Right lobe of liver (tissue), 6 donors: ENCODE results near the gene RAD54L. TPM values are rescaled to one million over a fixed set of nuclear protein-coding genes. Genes with fewer than 3 reads are reported as not detected.

ENCODE experiments used
- ATAC-seq, 4 donors: fragments of 200-7000 bp; cut with Tn5 transposase; one replicate each; pipeline ENCODE4 v1.9.1; 2020; ENCODE audit warnings: mild to moderate bottlenecking in 4 of 4, moderate library complexity in 4 of 4
- DNase-seq, 3 donors: peaks; one replicate each; pipeline ENCODE4 v3.0.0-alpha.2; 2020
- H3K27ac ChIP-seq, 3 donors: fragments of 200-600 bp; one replicate each; pipeline ENCODE4 v1.8.0; 2022
- H3K27me3 ChIP-seq, 2 donors: fragments of 200-600 bp; one replicate each; pipeline ENCODE4 v1.8.0; 2022
- H3K36me3 ChIP-seq, 4 donors: fragments of 200-600 bp; sonication (generic) in 1 of 4; one replicate each; pipeline versions ENCODE4 v1.5.1 to v1.8.0; 2017 to 2022; ENCODE audit warnings: control low read depth in 1 of 4
- H3K4me1 ChIP-seq, 4 donors: fragments of 200-600 bp; sonication (generic) in 1 of 4; one replicate each; pipeline versions ENCODE4 v1.5.1 to v1.8.0; 2017 to 2022; ENCODE audit warnings: control low read depth in 1 of 4
- H3K4me3 ChIP-seq, 3 donors: fragments of 200-600 bp; one replicate each; pipeline ENCODE4 v1.8.0; 2022
- H3K9me3 ChIP-seq, 4 donors: fragments of 200-600 bp; sonication (generic) in 1 of 4; one replicate each; pipeline versions ENCODE4 v1.5.1 to v1.8.0; 2017 to 2022; ENCODE audit warnings: control low read depth in 1 of 4
- POLR2A ChIP-seq: fragments of 450-650 bp; IDR thresholded peaks from one replicate; pipeline ENCODE4 v1.6.1; 2017; ENCODE audit warnings: antibody characterized with exemption, mild to moderate bottlenecking
- WGBS: methylation state at CpG from one replicate; pipeline ENCODE4 v1.1.6; 2018; ENCODE audit warnings: low coverage, low lambda C conversion rate; ENCODE audit not compliant: insufficient coverage; ENCODE audit errors: missing lambda C conversion rate; 5-methylcytosine and 5-hydroxymethylcytosine counted together
- intact Hi-C, 2 donors: fragments of 100-400 bp; cut with DNase I; formaldehyde crosslinking; loops; one replicate each; pipeline versions ENCODE4 v1.11.2 to v1.14.1; 2022
- total RNA-seq, 6 experiments: library from RNA; depleted of rRNA in 2 of 6; stranded (reverse); fragments of >200 nt in 2 of 6; fragmentation: NEBNext Ultra II Directional in 3 of 6; extraction: Animal tissue kit (Norgen Biotek cat#: 25700) in 3 of 6; gene quantifications; one replicate each; pipeline versions ENCODE4 v1.1.0 to v1.2.4, GENCODE V29; 2016 to 2023
- TF ChIP-seq, protein P1 (sequence below), 4 donors: fragments of 200-600 bp in 3 of 4; fragments of 450-650 bp in 1 of 4; IDR thresholded peaks; one replicate each; pipeline versions ENCODE4 v1.5.1 to v1.8.0; 2016 to 2022; ENCODE audit warnings: antibody characterized with exemption in 4 of 4, mild to moderate bottlenecking in 2 of 4
- donor health status: DM: no; HTN: yes; CAD: no.
- donor health status: DM: no; HTN: no; CAD: no.
- donor health status: DM: no; HTN: no; CAD: no.
- donor health status: DM: no; HTN: yes; CAD: no.
- donor health status: DM: no; HTN: yes; CAD: no.

RAD54L gene
- total RNA-seq, 6 experiments from 2014 or later: 0.27 to 2.5 (median 0.70) TPM

DNA sequence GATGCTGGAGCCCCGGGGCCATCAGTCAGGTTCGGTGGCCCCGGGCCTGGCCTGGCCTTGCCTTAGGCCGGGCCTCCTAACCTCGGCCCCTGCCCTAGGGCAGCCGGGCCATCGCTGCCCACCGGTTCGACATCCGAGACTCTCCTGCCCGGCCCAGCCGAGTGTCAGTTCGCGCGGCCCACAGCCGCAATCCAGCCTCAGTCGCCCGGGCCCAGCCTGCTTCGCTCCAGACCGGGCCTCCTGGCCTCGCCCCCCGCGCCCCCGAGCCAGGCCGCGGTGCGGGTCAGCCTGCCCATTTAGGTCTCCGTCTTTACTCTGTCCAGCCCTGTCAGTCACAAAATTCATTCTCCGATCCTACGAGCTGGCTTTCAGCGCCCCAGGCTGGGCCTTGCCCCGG lies 55.1 kb downstream of the RAD54L start:
- peak; percentile 45 to 59 (median 54) for DNase-seq
- TF ChIP-seq, protein P1, sequence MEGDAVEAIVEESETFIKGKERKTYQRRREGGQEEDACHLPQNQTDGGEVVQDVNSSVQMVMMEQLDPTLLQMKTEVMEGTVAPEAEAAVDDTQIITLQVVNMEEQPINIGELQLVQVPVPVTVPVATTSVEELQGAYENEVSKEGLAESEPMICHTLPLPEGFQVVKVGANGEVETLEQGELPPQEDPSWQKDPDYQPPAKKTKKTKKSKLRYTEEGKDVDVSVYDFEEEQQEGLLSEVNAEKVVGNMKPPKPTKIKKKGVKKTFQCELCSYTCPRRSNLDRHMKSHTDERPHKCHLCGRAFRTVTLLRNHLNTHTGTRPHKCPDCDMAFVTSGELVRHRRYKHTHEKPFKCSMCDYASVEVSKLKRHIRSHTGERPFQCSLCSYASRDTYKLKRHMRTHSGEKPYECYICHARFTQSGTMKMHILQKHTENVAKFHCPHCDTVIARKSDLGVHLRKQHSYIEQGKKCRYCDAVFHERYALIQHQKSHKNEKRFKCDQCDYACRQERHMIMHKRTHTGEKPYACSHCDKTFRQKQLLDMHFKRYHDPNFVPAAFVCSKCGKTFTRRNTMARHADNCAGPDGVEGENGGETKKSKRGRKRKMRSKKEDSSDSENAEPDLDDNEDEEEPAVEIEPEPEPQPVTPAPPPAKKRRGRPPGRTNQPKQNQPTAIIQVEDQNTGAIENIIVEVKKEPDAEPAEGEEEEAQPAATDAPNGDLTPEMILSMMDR (IDR thresholded peaks at IDR 0.05): no peak
- no peak for TF ChIP-seq POLR2A
- intact Hi-C loops: no loop called here
- ATAC-seq: peak; percentile 19 to 45 (median 28)
- WGBS: no CpG with 5 or more reads among the region's 32 CpGs
- H3K36me3 ChIP-seq: peaks cover 0 to 5% (median 2%) of the 10 kb centered on the region in 4 donors
- H3K27ac ChIP-seq: peak overlapping the region; percentile 88 to 97 (median 91)
- H3K27me3 ChIP-seq: no peaks in the 10 kb centered on the region
- H3K4me1 ChIP-seq: peaks cover 0 to 23% (median 8%) of the 10 kb centered on the region in 4 donors
- peak overlapping the region; percentile 83 to 96 (median 86) for H3K4me3 ChIP-seq
- H3K9me3 ChIP-seq: no peaks in the 10 kb centered on the region

DNA sequence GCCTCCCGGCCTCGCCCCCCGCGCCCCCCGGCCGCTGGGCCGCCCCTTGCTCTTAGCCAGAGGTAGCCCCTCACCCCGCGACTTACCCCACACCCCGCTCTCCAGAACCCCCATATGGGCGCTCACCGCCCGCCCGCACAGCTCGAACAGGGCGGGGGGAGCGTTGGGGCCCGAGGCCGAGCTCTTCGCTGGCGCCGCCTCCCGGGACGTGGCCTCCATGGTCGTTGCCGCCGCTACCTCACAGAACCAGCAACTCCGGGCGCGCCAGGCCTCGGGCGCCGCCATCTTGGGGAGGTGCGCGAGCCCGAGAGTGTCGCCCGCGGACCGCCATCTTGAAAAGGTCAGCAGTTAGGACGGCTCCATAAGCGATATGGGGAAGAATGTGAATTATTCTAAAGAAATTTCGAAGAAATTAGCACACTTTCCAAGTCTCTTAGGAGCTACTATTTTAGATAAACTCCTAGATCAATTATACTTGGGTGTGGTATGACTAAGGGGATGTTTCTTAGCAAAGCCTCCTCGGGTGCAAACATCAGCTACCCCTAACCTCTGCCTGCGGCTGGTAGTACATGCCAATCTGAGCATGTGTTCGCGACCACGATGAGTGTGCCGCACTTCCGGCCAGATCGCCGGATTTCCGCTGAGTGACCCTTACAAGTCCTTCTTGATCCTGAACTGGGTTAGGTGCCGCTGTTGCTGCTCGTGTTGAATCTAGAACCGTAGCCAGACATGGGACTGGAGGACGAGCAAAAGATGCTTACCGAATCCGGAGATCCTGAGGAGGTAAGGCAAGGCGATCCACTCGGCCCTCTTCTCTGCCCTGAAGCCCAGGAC lies 55.7 kb downstream of the RAD54L start, which contains the start of the genes LRRC41 and UQCRH:
Gene LRRC41, minus strand, starts transcription at position 579 of the 834 bp plus-strand sequence. Its CDS starts 294 bp downstream, at position 285.
Gene UQCRH, plus strand, starts transcription at position 661 of the 834 bp plus-strand sequence. Its CDS starts 69 bp downstream, at position 730.
- H3K4me1 ChIP-seq: peaks cover 0 to 23% (median 8%) of the 10 kb centered on the region in 4 donors
- peak within 1 kb of the TSS; percentile 83 to 96 (median 86) for H3K4me3 ChIP-seq
- DNase-seq (peak; percentile 93 to 96 (median 96)), ATAC-seq (peak; percentile 88 to 92 (median 90))
- intact Hi-C loops: no loop called here
- no peaks in the 10 kb centered on the region for H3K27me3 ChIP-seq
- 1% methylated on average over 15 of the region's 61 CpGs for WGBS
- H3K27ac ChIP-seq: peak within 1 kb of the TSS; percentile 88 to 97 (median 91)
- H3K36me3 ChIP-seq: no peaks in the 10 kb centered on the region
- peak; percentile 92 for TF ChIP-seq POLR2A
- TF ChIP-seq, protein P1 (IDR thresholded peaks at IDR 0.05): no peak
- H3K9me3 ChIP-seq: no peaks in the 10 kb centered on the region

DNA sequence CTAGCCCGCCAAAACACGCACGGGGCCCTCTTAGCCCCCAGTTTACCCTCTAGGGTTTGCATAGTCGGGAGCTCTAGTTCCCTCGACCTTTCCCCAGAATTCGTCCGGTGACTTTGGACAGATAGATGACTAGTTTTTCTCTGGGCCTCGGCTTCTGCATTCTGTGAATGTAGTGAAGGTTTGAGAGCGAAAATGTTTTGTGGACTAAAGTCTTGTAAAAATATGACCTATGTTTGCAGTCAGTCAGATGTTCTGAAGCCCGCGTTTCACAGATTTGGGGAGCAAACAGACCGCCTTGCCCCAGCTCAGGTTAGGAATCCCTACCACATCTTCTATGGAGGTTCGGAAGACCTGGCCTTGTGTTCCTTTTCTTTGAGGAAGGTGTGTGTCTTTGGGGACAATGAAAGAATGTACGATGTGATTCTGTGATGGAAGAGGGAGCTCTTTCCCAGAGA lies 56.3 kb downstream of the RAD54L start:
- H3K36me3 ChIP-seq: no peaks in the 10 kb centered on the region
- TF ChIP-seq POLR2A: no peak
- TF ChIP-seq, protein P1 (IDR thresholded peaks at IDR 0.05): no peak
- DNase-seq: no peak
- H3K4me1 ChIP-seq: peaks cover 0 to 23% (median 8%) of the 10 kb centered on the region in 4 donors
- H3K9me3 ChIP-seq: no peaks in the 10 kb centered on the region
- no peak for ATAC-seq
- intact Hi-C loops: no loop called here
- peak overlapping the region; percentile 83 to 96 (median 86) for H3K4me3 ChIP-seq
- no peaks in the 10 kb centered on the region for H3K27me3 ChIP-seq
- peak overlapping the region; percentile 88 to 97 (median 91) for H3K27ac ChIP-seq
- 2% methylated on average over 11 of the region's 14 CpGs for WGBS

DNA sequence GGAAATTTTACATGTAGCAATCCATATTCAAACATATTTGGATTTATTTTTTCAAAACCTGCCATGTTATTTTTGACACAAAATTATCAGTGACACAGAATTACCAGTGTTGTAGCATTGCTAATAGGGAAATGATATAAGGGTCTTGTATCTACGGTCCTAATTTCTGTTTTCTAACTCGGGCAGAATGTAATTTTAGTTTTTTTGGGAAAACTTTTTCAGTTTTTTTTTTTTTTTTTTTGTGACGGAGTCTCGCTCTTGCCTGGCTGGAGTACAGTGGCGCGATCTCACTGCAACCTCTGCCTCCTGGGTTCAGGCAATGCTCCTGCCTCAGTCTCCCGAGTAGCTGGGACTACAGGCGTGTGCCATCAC lies 58.6 kb downstream of the RAD54L start:
- TF ChIP-seq, protein P1 (IDR thresholded peaks at IDR 0.05): no peak
- no peak for TF ChIP-seq POLR2A
- H3K4me3 ChIP-seq: no peak overlapping the region
- H3K27ac ChIP-seq: no peak overlapping the region
- H3K4me1 ChIP-seq: peaks cover 0 to 15% (median 5%) of the 10 kb centered on the region in 4 donors
- ATAC-seq: no peak
- H3K9me3 ChIP-seq: no peaks in the 10 kb centered on the region
- peaks cover 0 to 14% (median 6%) of the 10 kb centered on the region in 4 donors for H3K36me3 ChIP-seq
- no peaks in the 10 kb centered on the region for H3K27me3 ChIP-seq
- DNase-seq: no peak
- intact Hi-C loops: no loop called here
- 89% methylated on average over 4 of the region's 8 CpGs for WGBS
